Measurements from ENCODE around the gene NXPH1. TPM values are rescaled to one million over a fixed set of nuclear protein-coding genes. Genes with fewer than 3 reads are reported as not detected.

Gene NXPH1
- total RNA-seq, 1 donor, result not detected

DNA sequence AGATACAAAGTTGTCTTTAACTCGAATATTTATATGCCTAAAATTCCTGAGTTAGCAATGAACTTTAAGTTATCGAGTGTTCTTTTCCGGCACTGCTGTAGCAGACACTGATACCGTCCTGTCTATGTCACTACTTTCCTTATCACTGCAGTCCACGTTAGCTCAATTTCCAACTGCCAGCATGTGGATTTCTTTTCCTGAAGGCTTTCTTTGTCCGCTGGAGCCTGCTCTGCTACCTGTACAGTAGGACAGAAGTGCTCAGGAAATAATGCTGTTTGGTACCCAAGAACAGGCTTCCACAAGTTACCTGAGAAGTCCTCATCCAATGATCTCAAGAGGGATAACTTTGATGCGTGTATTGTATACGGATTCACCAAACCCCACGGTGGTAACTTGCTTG is 329.4 kb downstream of the NXPH1 start:
- H3K27me3 ChIP-seq (ENCODE audit: insufficient read depth, low read length), result no peaks in the 10 kb centered on the region
- no peak overlapping the region for H3K4me2 ChIP-seq (ENCODE audit: insufficient read depth, low read length)
- no peak overlapping the region for H2AFZ ChIP-seq (ENCODE audit: low read length)
- H3K27ac ChIP-seq (ENCODE audit: low read depth, low read length), result no peak overlapping the region
- TF ChIP-seq, protein P1, sequence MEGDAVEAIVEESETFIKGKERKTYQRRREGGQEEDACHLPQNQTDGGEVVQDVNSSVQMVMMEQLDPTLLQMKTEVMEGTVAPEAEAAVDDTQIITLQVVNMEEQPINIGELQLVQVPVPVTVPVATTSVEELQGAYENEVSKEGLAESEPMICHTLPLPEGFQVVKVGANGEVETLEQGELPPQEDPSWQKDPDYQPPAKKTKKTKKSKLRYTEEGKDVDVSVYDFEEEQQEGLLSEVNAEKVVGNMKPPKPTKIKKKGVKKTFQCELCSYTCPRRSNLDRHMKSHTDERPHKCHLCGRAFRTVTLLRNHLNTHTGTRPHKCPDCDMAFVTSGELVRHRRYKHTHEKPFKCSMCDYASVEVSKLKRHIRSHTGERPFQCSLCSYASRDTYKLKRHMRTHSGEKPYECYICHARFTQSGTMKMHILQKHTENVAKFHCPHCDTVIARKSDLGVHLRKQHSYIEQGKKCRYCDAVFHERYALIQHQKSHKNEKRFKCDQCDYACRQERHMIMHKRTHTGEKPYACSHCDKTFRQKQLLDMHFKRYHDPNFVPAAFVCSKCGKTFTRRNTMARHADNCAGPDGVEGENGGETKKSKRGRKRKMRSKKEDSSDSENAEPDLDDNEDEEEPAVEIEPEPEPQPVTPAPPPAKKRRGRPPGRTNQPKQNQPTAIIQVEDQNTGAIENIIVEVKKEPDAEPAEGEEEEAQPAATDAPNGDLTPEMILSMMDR (IDR thresholded peaks at IDR 0.05; ENCODE audit: extremely low read depth, low read depth, low read length), result no peak
- DNase-seq (ENCODE audit: insufficient read length, low spot score, missing footprints), result no peak
- H3K4me1 ChIP-seq (ENCODE audit: insufficient read depth, low read length), result no peaks in the 10 kb centered on the region
- no peaks in the 10 kb centered on the region for H4K20me1 ChIP-seq (ENCODE audit: insufficient read depth, low read length)
- no peaks in the 10 kb centered on the region for H3K79me2 ChIP-seq (ENCODE audit: insufficient read depth, low read length)
- H3K9me3 ChIP-seq (ENCODE audit: low read depth, low read length), result peaks cover 4% of the 10 kb centered on the region
- H3K4me3 ChIP-seq (ENCODE audit: insufficient read depth, low read length), result no peak overlapping the region
- H3K36me3 ChIP-seq (ENCODE audit: insufficient read depth, low read length), result no peaks in the 10 kb centered on the region

DNA sequence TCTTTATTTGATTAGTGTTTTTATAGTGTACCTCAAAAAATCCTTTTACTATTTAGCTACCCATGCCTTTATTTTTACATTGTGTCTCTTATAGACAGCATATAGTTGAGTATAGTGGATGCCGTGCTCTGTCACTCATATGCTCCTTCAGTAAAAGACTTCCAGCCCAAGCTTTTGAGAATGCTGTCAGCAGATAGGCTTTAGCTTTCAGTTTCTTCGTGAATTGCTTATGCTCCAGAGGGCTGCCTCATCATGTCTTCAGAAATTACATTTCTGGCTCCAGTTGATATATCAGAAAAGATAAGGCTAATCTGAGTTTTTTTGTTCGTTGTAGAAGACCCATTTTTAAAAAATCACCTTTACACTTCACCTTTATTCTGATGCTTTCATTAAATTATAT is 332.0 kb downstream of the NXPH1 start:
- no peaks in the 10 kb centered on the region for H3K4me1 ChIP-seq (ENCODE audit: insufficient read depth, low read length)
- H3K36me3 ChIP-seq (ENCODE audit: insufficient read depth, low read length), result no peaks in the 10 kb centered on the region
- no peaks in the 10 kb centered on the region for H3K79me2 ChIP-seq (ENCODE audit: insufficient read depth, low read length)
- H3K27ac ChIP-seq (ENCODE audit: low read depth, low read length), result no peak overlapping the region
- TF ChIP-seq, protein P1 (IDR thresholded peaks at IDR 0.05; ENCODE audit: extremely low read depth, low read depth, low read length), result no peak
- H3K9me3 ChIP-seq (ENCODE audit: low read depth, low read length), result peaks cover 4% of the 10 kb centered on the region
- DNase-seq (ENCODE audit: insufficient read length, low spot score, missing footprints), result no peak
- no peak overlapping the region for H3K4me3 ChIP-seq (ENCODE audit: insufficient read depth, low read length)
- no peak overlapping the region for H2AFZ ChIP-seq (ENCODE audit: low read length)
- no peaks in the 10 kb centered on the region for H4K20me1 ChIP-seq (ENCODE audit: insufficient read depth, low read length)
- no peak overlapping the region for H3K4me2 ChIP-seq (ENCODE audit: insufficient read depth, low read length)
- H3K27me3 ChIP-seq (ENCODE audit: insufficient read depth, low read length), result no peaks in the 10 kb centered on the region

DNA sequence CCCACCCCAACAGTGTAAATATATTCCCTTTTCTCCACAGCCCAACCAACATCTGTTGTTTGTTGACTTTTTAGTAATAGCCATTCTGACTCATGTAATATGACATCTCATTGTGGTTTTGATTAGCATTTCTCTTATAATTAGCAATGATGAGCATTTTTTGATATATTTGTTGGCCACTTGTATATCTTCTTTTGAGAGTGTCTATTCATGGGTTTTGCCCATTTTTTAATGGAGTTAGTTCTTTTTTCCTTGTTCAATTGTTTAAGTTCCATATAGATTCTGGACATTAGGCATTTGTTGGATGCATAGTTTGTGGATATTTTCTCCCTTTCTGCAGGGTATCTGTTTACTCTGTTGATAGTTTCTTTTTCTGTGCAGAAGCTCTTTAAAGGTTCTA is 340.1 kb downstream of the NXPH1 start:
- no peak overlapping the region for H2AFZ ChIP-seq (ENCODE audit: low read length)
- no peaks in the 10 kb centered on the region for H3K4me1 ChIP-seq (ENCODE audit: insufficient read depth, low read length)
- H3K4me2 ChIP-seq (ENCODE audit: insufficient read depth, low read length), result no peak overlapping the region
- H3K9me3 ChIP-seq (ENCODE audit: low read depth, low read length), result no peaks in the 10 kb centered on the region
- H3K27ac ChIP-seq (ENCODE audit: low read depth, low read length), result no peak overlapping the region
- H3K79me2 ChIP-seq (ENCODE audit: insufficient read depth, low read length), result no peaks in the 10 kb centered on the region
- TF ChIP-seq, protein P1 (IDR thresholded peaks at IDR 0.05; ENCODE audit: extremely low read depth, low read depth, low read length), result no peak
- H3K27me3 ChIP-seq (ENCODE audit: insufficient read depth, low read length), result no peaks in the 10 kb centered on the region
- no peaks in the 10 kb centered on the region for H3K36me3 ChIP-seq (ENCODE audit: insufficient read depth, low read length)
- H3K4me3 ChIP-seq (ENCODE audit: insufficient read depth, low read length), result no peak overlapping the region
- DNase-seq (ENCODE audit: insufficient read length, low spot score, missing footprints), result no peak
- no peaks in the 10 kb centered on the region for H4K20me1 ChIP-seq (ENCODE audit: insufficient read depth, low read length)

DNA sequence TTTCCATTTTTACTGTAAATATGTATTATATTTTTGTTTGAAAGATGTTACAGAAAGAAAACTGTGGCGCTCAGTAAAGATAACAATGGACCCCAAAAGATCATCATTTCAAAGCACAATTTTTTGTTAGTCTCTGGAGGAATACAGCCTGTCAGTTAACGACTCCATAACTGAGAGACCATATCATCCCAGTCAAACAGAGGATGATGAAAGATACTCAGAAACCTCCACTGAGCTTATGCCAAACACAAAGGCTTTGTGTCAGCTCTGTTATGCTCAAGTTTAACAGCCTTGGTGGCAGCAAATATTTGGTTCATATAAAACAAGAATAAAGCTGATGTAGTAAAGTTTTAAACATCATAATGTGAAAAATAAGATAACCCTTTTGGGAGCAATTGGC is 345.1 kb downstream of the NXPH1 start:
- Histone ChIP-seq H2AFZ (ENCODE audit: low read length) (no peak overlapping the region), H3K9me3 (ENCODE audit: low read depth, low read length) (peaks cover 4% of the 10 kb centered on the region), H3K4me1 (ENCODE audit: insufficient read depth, low read length) (no peaks in the 10 kb centered on the region), H3K27ac (ENCODE audit: low read depth, low read length) (no peak overlapping the region), H3K4me3 (ENCODE audit: insufficient read depth, low read length) (no peak overlapping the region), H3K79me2 (ENCODE audit: insufficient read depth, low read length) (no peaks in the 10 kb centered on the region), H4K20me1 (ENCODE audit: insufficient read depth, low read length) (no peaks in the 10 kb centered on the region), H3K4me2 (ENCODE audit: insufficient read depth, low read length) (no peak overlapping the region), H3K27me3 (ENCODE audit: insufficient read depth, low read length) (no peaks in the 10 kb centered on the region), H3K36me3 (ENCODE audit: insufficient read depth, low read length) (no peaks in the 10 kb centered on the region)
- no peak for DNase-seq (ENCODE audit: insufficient read length, low spot score, missing footprints)
- TF ChIP-seq, protein P1 (IDR thresholded peaks at IDR 0.05; ENCODE audit: extremely low read depth, low read depth, low read length), result no peak

All from osteoblast (primary cell).